HepG2 (cell line): ENCODE measurements around the gene ZBTB46. TPM values are rescaled to one million over a fixed set of nuclear protein-coding genes. Genes with fewer than 3 reads are reported as not detected.

Experiments
- ARNT ChIP-seq: fragments of 450-650 bp; IDR thresholded peaks from 2 replicates; pipeline ENCODE4 v1.6.1; 2017
- CHD4 ChIP-seq: fragments of 200-600 bp; sonication (generic); IDR thresholded peaks from 2 replicates; pipeline ENCODE4 v1.7.0; 2017; ENCODE audit warnings: mild to moderate bottlenecking, low read length, borderline replicate concordance
- HOXA9 ChIP-seq: sonication (generic); formaldehyde crosslinking; IDR thresholded peaks from 2 replicates; pipeline ENCODE4 v1.8.1; 2022; ENCODE audit warnings: missing genetic modification reagents, mild to moderate bottlenecking, moderate library complexity, borderline replicate concordance
- MED1 ChIP-seq: sonication (generic); formaldehyde crosslinking; IDR thresholded peaks from 2 replicates; pipeline ENCODE4 v1.4.0; 2020; ENCODE audit warnings: missing genetic modification reagents
- MZF1 ChIP-seq: sonication (generic); formaldehyde crosslinking; IDR thresholded peaks from 2 replicates; pipeline ENCODE4 v1.8.1; 2023; ENCODE audit warnings: mild to moderate bottlenecking, missing genetic modification reagents, borderline replicate concordance
- NAIF1 ChIP-seq: sonication (generic); formaldehyde crosslinking; IDR thresholded peaks from 2 replicates; pipeline ENCODE4 v1.5.0; 2020; ENCODE audit warnings: mild to moderate bottlenecking, missing genetic modification reagents, borderline replicate concordance
- NFYB ChIP-seq: sonication (generic); formaldehyde crosslinking; IDR thresholded peaks from 2 replicates; pipeline ENCODE4 v1.4.0; 2020; ENCODE audit warnings: missing genetic modification reagents
- PCBP2 ChIP-seq: fragments of 200-400 bp; formaldehyde crosslinking; optimal IDR thresholded peaks from 2 replicates; pipeline ENCODE3; 2018; ENCODE audit warnings: low read length, low read depth; ENCODE audit not compliant: poor library complexity, severe bottlenecking
- RELA ChIP-seq: sonication (generic); formaldehyde crosslinking; IDR thresholded peaks from 2 replicates; pipeline ENCODE4 v1.4.0; 2020; ENCODE audit warnings: missing genetic modification reagents
- TSC22D2 ChIP-seq: sonication (generic); formaldehyde crosslinking; IDR thresholded peaks from 2 replicates; pipeline ENCODE4 v1.5.1; 2020; ENCODE audit warnings: missing genetic modification reagents, mild to moderate bottlenecking, borderline replicate concordance
- ZFP36L2 ChIP-seq: sonication (generic); formaldehyde crosslinking; IDR thresholded peaks from 2 replicates; pipeline ENCODE4 v1.4.0; 2020; ENCODE audit warnings: missing genetic modification reagents
- ZFX ChIP-seq: sonication (generic); formaldehyde crosslinking; IDR thresholded peaks from 2 replicates; pipeline ENCODE4 v1.4.0; 2020; ENCODE audit warnings: mild to moderate bottlenecking, low read depth, missing genetic modification reagents, moderate library complexity
- ZNF253 ChIP-seq: sonication (generic); formaldehyde crosslinking; IDR thresholded peaks from 2 replicates; pipeline ENCODE4 v1.8.0; 2022; ENCODE audit warnings: mild to moderate bottlenecking, missing genetic modification reagents, borderline replicate concordance
- ZNF496 ChIP-seq: sonication (generic); formaldehyde crosslinking; IDR thresholded peaks from 2 replicates; pipeline ENCODE4 v1.8.1; 2023; ENCODE audit warnings: mild to moderate bottlenecking, moderate library complexity, missing genetic modification reagents; ENCODE audit not compliant: insufficient replicate concordance
- ZNF616 ChIP-seq: sonication (generic); formaldehyde crosslinking; IDR thresholded peaks from 2 replicates; pipeline ENCODE4 v1.5.0; 2020; ENCODE audit warnings: low read depth, mild to moderate bottlenecking, missing genetic modification reagents
- ZNF720 ChIP-seq: sonication (generic); formaldehyde crosslinking; IDR thresholded peaks from 2 replicates; pipeline ENCODE4 v1.4.0; 2020; ENCODE audit warnings: missing genetic modification reagents
- polyA plus RNA-seq, 8 experiments: library from polyadenylated mRNA; depleted of rRNA in 3 of 8; stranded (reverse) in 7 of 8; unstranded in 1 of 8; fragments of >200 nt; fragmentation: Illumina TruSeq in 4 of 8; extraction: Trizol in 4 of 8; gene quantifications; 2 replicates each; pipeline versions ENCODE4 v1.2.1 to v1.2.3, GENCODE V29; 2011 to 2016; ENCODE audit warnings: low read depth in 4 of 8, missing spikeins in 1 of 8, mixed read lengths in 1 of 8; ENCODE audit not compliant: insufficient read depth in 1 of 8
- total RNA-seq, 5 experiments: library from RNA; depleted of rRNA; stranded (reverse); fragments of >200 nt; fragmentation: Illumina TruSeq; extraction: Trizol; gene quantifications; 2 replicates each; pipeline ENCODE4 v1.2.3, GENCODE V29; 2016; ENCODE audit warnings: low read depth in 1 of 5
- TF ChIP-seq, protein P1 (sequence below): sonication (generic); formaldehyde crosslinking; IDR thresholded peaks from 2 replicates; pipeline ENCODE4 v1.8.0; 2022; ENCODE audit warnings: low read depth, missing genetic modification reagents
- TF ChIP-seq, protein P2 (sequence below): sonication (generic); formaldehyde crosslinking; IDR thresholded peaks from 2 replicates; pipeline ENCODE4 v1.4.0; 2020; ENCODE audit warnings: mild to moderate bottlenecking, missing genetic modification reagents
- TF ChIP-seq, protein P3 (sequence below): sonication (generic); formaldehyde crosslinking; IDR thresholded peaks from 2 replicates; pipeline ENCODE4 v1.5.1; 2020; ENCODE audit warnings: missing genetic modification reagents, mild to moderate bottlenecking, borderline replicate concordance
- TF ChIP-seq, protein P4 (sequence below): IDR thresholded peaks from 2 replicates; pipeline ENCODE4 v1.6.1; 2018; ENCODE audit warnings: missing genetic modification reagents, mild to moderate bottlenecking, missing compliant biosample characterization
- TF ChIP-seq, protein P5 (sequence below): sonication (generic); formaldehyde crosslinking; IDR thresholded peaks from 2 replicates; pipeline ENCODE4 v1.4.0; 2020; ENCODE audit warnings: missing genetic modification reagents, borderline replicate concordance
- TF ChIP-seq, protein P6 (sequence below): sonication (generic); formaldehyde crosslinking; IDR thresholded peaks from 2 replicates; pipeline ENCODE4 v1.8.0; 2022; ENCODE audit warnings: mild to moderate bottlenecking, missing genetic modification reagents, moderate library complexity

Gene ZBTB46
- total and polyA plus RNA-seq, 2 of the 13 experiments (the other 11 are each of a cell fraction or from before 2014, with no cell fraction given) = 1.6 to 13.5 TPM

DNA sequence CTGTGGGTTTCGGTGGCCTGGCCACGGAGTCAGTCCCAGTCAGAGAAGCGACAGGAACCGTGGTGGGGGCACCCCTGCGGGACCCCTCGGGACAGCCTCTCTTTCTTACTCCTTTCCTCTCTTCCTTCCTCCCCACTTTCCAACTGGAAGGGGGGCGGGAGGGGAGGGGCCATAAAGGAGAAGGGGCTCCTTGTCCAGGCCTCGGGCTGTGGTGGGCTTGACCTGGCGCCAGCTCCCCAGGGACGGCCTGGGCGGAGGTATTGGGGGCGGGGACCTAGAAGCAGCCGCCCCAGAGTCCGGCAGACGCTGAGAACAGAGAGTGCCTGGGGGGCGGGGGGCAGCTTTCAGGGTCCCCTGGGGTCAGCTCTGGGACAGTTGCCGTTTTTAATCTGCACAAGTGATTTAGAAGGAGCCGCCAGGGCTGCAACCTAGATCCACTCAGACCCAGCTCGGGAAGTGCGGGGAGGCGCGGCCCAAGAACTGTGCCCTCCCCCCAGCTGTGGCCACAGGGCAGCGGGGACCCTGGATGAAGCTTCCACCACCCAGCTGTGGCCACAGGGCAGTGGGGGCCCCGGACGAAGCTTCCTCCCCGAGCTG, 23.8 kb upstream of the ZBTB46 start (continued):
- TF ChIP-seq, protein P1, sequence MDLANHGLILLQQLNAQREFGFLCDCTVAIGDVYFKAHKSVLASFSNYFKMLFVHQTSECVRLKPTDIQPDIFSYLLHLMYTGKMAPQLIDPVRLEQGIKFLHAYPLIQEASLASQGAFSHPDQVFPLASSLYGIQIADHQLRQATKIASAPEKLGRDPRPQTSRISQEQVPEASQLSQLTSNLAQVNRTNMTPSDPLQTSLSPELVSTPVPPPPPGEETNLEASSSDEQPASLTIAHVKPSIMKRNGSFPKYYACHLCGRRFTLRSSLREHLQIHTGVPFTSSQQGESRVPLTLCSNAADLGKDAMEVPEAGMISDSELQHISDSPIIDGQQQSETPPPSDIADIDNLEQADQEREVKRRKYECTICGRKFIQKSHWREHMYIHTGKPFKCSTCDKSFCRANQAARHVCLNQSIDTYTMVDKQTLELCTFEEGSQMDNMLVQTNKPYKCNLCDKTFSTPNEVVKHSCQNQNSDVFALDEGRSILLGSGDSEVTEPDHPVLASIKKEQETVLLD (CRISPR knock-in tag) = no peak
- no peak; the same call in 1 of the 2 replicates for TF ChIP-seq CHD4
- TF ChIP-seq MZF1 (CRISPR knock-in tag) = no peak
- TF ChIP-seq, protein P2, sequence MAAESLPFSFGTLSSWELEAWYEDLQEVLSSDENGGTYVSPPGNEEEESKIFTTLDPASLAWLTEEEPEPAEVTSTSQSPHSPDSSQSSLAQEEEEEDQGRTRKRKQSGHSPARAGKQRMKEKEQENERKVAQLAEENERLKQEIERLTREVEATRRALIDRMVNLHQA (CRISPR knock-in tag) = no peak
- no peak for TF ChIP-seq RELA (CRISPR knock-in tag)
- TF ChIP-seq NFYB (CRISPR knock-in tag) = no peak
- no peak for TF ChIP-seq HOXA9
- no peak for TF ChIP-seq NAIF1
- TF ChIP-seq, protein P3, sequence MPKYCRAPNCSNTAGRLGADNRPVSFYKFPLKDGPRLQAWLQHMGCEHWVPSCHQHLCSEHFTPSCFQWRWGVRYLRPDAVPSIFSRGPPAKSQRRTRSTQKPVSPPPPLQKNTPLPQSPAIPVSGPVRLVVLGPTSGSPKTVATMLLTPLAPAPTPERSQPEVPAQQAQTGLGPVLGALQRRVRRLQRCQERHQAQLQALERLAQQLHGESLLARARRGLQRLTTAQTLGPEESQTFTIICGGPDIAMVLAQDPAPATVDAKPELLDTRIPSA (CRISPR knock-in tag) = no peak
- TF ChIP-seq ARNT = no peak
- TF ChIP-seq TSC22D2 = no peak
- no peak; the same call in 1 of the 2 replicates for TF ChIP-seq ZNF616 (CRISPR knock-in tag)
- TF ChIP-seq ZFP36L2 = no peak
- TF ChIP-seq MED1 (CRISPR knock-in tag) = no peak; the same call in 1 of the 2 replicates
- no peak for TF ChIP-seq ZNF720 (CRISPR knock-in tag)
- TF ChIP-seq ZNF496 (CRISPR knock-in tag) = no peak
- TF ChIP-seq ZFX (CRISPR knock-in tag) = peak; percentile 70
- TF ChIP-seq, protein P4, sequence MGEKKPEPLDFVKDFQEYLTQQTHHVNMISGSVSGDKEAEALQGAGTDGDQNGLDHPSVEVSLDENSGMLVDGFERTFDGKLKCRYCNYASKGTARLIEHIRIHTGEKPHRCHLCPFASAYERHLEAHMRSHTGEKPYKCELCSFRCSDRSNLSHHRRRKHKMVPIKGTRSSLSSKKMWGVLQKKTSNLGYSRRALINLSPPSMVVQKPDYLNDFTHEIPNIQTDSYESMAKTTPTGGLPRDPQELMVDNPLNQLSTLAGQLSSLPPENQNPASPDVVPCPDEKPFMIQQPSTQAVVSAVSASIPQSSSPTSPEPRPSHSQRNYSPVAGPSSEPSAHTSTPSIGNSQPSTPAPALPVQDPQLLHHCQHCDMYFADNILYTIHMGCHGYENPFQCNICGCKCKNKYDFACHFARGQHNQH (CRISPR knock-in tag) = no peak
- TF ChIP-seq, protein P5, sequence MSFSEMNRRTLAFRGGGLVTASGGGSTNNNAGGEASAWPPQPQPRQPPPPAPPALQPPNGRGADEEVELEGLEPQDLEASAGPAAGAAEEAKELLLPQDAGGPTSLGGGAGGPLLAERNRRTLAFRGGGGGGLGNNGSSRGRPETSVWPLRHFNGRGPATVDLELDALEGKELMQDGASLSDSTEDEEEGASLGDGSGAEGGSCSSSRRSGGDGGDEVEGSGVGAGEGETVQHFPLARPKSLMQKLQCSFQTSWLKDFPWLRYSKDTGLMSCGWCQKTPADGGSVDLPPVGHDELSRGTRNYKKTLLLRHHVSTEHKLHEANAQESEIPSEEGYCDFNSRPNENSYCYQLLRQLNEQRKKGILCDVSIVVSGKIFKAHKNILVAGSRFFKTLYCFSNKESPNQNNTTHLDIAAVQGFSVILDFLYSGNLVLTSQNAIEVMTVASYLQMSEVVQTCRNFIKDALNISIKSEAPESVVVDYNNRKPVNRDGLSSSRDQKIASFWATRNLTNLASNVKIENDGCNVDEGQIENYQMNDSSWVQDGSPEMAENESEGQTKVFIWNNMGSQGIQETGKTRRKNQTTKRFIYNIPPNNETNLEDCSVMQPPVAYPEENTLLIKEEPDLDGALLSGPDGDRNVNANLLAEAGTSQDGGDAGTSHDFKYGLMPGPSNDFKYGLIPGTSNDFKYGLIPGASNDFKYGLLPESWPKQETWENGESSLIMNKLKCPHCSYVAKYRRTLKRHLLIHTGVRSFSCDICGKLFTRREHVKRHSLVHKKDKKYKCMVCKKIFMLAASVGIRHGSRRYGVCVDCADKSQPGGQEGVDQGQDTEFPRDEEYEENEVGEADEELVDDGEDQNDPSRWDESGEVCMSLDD (CRISPR knock-in tag) = no peak
- 0 out of 2 replicates have a peak, but pooled peaks have one; percentile 57 for TF ChIP-seq ZNF253 (CRISPR knock-in tag)
- no peak for TF ChIP-seq PCBP2
- TF ChIP-seq, protein P6, sequence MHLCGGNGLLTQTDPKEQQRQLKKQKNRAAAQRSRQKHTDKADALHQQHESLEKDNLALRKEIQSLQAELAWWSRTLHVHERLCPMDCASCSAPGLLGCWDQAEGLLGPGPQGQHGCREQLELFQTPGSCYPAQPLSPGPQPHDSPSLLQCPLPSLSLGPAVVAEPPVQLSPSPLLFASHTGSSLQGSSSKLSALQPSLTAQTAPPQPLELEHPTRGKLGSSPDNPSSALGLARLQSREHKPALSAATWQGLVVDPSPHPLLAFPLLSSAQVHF (CRISPR knock-in tag) = no peak
